ENCODE data around the gene CRTAC1. TPM values are rescaled to one million over a fixed set of nuclear protein-coding genes. Genes with fewer than 3 reads are reported as not detected.

The CRTAC1 gene
- total RNA-seq, 1 experiment from 2014 or later, result not detected

- H3K27ac ChIP-seq (ENCODE audit: low read depth, low read length, poor library complexity, severe bottlenecking), result no peak overlapping the region
- no peaks in the 10 kb centered on the region for H3K4me1 ChIP-seq (ENCODE audit: insufficient read depth, low read length, poor library complexity, severe bottlenecking)
- BruUV-seq (replicated peaks), result no TSS peak
- POLR2A ChIA-PET (ENCODE audit: low non-redundant PET), result no interaction called here
- no peak for DNase-seq (ENCODE audit: low spot score)
- CTCF ChIA-PET, result no interaction called here
- TF ChIP-seq CTCF (conservative IDR thresholded peaks at IDR 0.05; ENCODE audit: low read depth, low read length) (no peak), EZH2 (IDR thresholded peaks at IDR 0.05; ENCODE audit: borderline replicate concordance, low read depth, low read length, poor library complexity, severe bottlenecking) (no peak)
- H3K9me3 ChIP-seq (ENCODE audit: low read depth, low read length, poor library complexity, severe bottlenecking), result peaks cover 4% of the 10 kb centered on the region
- intact Hi-C loops (cut with micrococcal nuclease; ENCODE audit: unreplicated experiment), result no loop called here
- no peaks in the 10 kb centered on the region for H3K36me3 ChIP-seq (ENCODE audit: insufficient read depth, low read length, poor library complexity, severe bottlenecking)
- H3K4me3 ChIP-seq (ENCODE audit: low read depth, low read length, poor library complexity, severe bottlenecking), result no peak overlapping the region
- no peaks in the 10 kb centered on the region for H3K27me3 ChIP-seq (replicated peaks; ENCODE audit: insufficient read depth, low read depth, low read length, poor library complexity)
Measured at GRCh38 chr10:97999923-98000248, 30.5 kb downstream of the CRTAC1 start.

GRCh38 chr10:97999066-97999922 is 31.1 kb downstream of the CRTAC1 start:
- intact Hi-C loops (cut with micrococcal nuclease; ENCODE audit: unreplicated experiment), result no loop called here
- Histone ChIP-seq H3K36me3 (ENCODE audit: insufficient read depth, low read length, poor library complexity, severe bottlenecking) (no peaks in the 10 kb centered on the region), H3K9me3 (ENCODE audit: low read depth, low read length, poor library complexity, severe bottlenecking) (peaks cover 4% of the 10 kb centered on the region), H3K4me1 (ENCODE audit: insufficient read depth, low read length, poor library complexity, severe bottlenecking) (no peaks in the 10 kb centered on the region), H3K27me3 (replicated peaks; ENCODE audit: insufficient read depth, low read depth, low read length, poor library complexity) (peaks cover 6% of the 10 kb centered on the region), H3K4me3 (ENCODE audit: low read depth, low read length, poor library complexity, severe bottlenecking) (no peak overlapping the region), H3K27ac (ENCODE audit: low read depth, low read length, poor library complexity, severe bottlenecking) (no peak overlapping the region)
- ChIA-PET CTCF (no interaction called here), POLR2A (ENCODE audit: low non-redundant PET) (no interaction called here)
- no peak for TF ChIP-seq CTCF (conservative IDR thresholded peaks at IDR 0.05; ENCODE audit: low read depth, low read length)
- BruUV-seq (replicated peaks), result no TSS peak
- DNase-seq (ENCODE audit: low spot score), result no peak

GRCh38 chr10:97991871-97992270 is 38.5 kb downstream of the CRTAC1 start:
- DNase-seq (ENCODE audit: low spot score), result peak; percentile 58
- Histone ChIP-seq H3K27ac (ENCODE audit: low read depth, low read length, poor library complexity, severe bottlenecking) (no peak overlapping the region), H3K4me1 (ENCODE audit: insufficient read depth, low read length, poor library complexity, severe bottlenecking) (no peaks in the 10 kb centered on the region), H3K36me3 (ENCODE audit: insufficient read depth, low read length, poor library complexity, severe bottlenecking) (no peaks in the 10 kb centered on the region), H3K4me3 (ENCODE audit: low read depth, low read length, poor library complexity, severe bottlenecking) (no peak overlapping the region), H3K27me3 (replicated peaks; ENCODE audit: insufficient read depth, low read depth, low read length, poor library complexity) (peaks cover 45% of the 10 kb centered on the region), H3K9me3 (ENCODE audit: low read depth, low read length, poor library complexity, severe bottlenecking) (no peaks in the 10 kb centered on the region)
- CTCF ChIA-PET, result no interaction called here
- intact Hi-C loops (cut with micrococcal nuclease; ENCODE audit: unreplicated experiment), result no loop called here
- POLR2A ChIA-PET (ENCODE audit: low non-redundant PET), result no interaction called here
- BruUV-seq (replicated peaks), result no TSS peak
- no peak for TF ChIP-seq CTCF (conservative IDR thresholded peaks at IDR 0.05; ENCODE audit: low read depth, low read length)
- TF ChIP-seq EZH2 (IDR thresholded peaks at IDR 0.05; ENCODE audit: borderline replicate concordance, low read depth, low read length, poor library complexity, severe bottlenecking), result no peak
